HG02884 (cell line): ENCODE measurements around the gene STX8.
"Not testable (repeated sequence)": the region's sequence is repeated elsewhere in the genome, so short reads cannot be mapped to it uniquely, and the experiment has no call there.

Experiments used
- ATAC-seq: cut with Tn5 transposase; IDR thresholded peaks from one replicate; pipeline ENCODE4 v1.9.1; 2021; ENCODE audit warnings: mild to moderate bottlenecking, moderate library complexity; ENCODE audit not compliant: unreplicated experiment

The STX8 gene

GRCh38 chr17:9355846-9356245, 219.8 kb downstream of the STX8 start:
- no peak for ATAC-seq

GRCh38 chr17:9355231-9355630, 220.4 kb downstream of the STX8 start:
- ATAC-seq: not testable (repeated sequence)

GRCh38 chr17:9350080-9350479, 225.5 kb downstream of the STX8 start:
- ATAC-seq: no peak

DNA sequence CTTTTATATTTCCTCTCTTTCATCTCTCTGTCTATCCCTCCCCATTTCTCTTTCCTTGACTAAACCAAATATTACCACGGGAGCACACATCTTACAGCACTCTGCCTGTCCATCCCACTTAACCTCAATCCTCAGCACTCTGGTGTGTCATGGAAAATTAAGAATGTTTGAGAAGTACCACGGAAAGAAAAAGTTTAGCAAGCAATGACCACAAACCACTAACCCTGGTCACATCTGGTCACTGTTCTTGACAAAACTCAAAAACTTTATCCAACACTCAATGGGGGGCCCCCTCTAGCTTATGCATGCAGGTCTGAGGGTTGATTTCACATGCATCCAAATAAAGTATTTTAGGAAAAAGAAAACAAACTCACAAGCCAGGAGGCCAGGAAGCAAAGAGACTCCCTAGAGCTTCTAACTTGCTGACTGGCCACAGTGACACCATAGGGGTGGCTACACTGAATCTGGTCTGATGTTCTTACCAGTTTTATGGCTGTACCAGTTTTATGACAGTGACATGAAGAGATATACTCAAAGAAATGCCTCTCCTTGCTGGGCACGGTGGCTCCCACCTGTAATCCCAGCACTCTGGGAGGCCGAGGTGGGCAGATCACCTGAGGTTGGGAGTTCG, 229.2 kb downstream of the STX8 start:
- no peak for ATAC-seq

- ATAC-seq: no peak
Measured at GRCh38 chr17:9343516-9343915, 232.1 kb downstream of the STX8 start.

DNA sequence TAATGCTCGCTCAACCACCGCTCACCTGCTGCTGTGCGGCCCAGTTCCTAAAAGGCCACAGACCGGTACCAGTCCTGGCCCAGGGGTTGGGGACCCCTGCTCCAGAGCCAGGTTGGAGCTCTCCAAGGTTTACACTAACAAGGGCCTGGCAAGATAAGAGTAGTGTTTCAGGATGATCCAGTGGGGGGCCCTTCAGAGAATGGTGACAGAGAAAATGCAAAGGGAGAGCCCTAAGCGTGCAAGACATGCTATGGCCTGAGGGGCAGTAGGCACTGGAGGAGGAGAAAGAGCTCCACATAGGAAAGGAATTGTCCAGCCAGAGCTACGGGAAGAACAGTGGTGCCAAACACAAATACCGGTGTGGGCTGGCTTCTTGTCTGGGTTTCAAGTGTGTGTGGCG, 233.4 kb downstream of the STX8 start:
- no peak for ATAC-seq

GRCh38 chr17:9339958-9340357, 235.7 kb downstream of the STX8 start:
- no peak for ATAC-seq

DNA sequence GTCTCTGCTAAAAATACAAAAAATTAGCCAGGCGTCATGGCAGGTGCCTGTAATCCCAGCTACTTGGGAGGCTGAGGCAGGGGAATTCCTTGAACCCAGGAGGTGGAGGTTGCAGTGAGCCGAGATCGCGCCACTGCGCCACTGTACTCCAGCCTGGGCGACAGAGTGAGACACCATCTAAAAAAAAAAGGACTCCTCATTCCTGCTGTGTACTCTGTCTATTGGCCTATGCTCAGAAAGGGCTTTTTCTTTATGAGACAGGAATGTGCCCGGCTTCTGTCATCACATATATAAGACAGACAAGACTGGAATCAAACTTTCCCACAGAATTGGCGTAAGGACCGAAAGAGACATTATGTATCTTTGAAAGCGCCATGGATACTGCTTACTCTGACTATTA, 236.1 kb downstream of the STX8 start:
- ATAC-seq: not testable (repeated sequence)

DNA sequence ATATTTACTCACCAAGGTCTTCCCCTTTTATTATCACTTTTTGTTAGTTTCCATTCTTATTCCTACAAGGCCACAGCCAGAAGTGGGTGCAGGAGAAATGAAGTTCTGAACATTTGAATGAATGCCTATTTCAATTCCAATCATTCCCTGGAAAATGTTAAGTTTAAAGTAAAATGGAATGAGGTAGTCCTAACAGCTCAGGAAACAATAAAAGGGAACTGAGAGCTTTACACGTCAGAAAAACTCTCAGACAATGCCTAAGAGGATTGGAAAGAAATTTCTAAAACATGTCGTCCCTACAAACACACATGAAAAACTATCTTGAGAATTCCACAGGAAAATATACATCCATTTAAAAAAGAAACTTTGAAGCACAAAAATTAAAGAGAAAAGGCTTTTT, 238.8 kb downstream of the STX8 start:
- ATAC-seq: no peak

GRCh38 chr17:9334536-9335446, 240.8 kb downstream of the STX8 start:
- no peak for ATAC-seq

DNA sequence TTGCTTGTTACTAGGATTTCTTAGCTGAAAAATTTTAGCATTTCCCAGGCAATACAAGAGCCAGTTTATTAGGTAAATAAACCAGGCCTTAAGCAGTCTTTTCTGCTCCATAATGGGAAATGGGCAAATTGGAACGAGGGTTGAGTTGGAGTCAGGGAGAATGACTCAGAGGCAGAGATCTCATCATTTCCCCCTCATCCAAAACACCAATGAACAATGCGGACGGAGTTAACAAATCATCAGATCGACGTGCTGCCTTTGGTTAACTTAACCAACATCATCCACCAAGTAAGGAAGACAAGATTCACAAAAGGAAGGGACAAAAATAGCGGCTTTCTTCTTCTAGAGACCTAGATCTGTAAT, 243.5 kb downstream of the STX8 start:
- no peak for ATAC-seq

- no peak for ATAC-seq
Measured at GRCh38 chr17:9331279-9332131, 244.1 kb downstream of the STX8 start.

GRCh38 chr17:9330611-9331271, 244.9 kb downstream of the STX8 start:
- ATAC-seq: no peak

GRCh38 chr17:9330141-9330540, 245.5 kb downstream of the STX8 start:
- ATAC-seq: no peak

DNA sequence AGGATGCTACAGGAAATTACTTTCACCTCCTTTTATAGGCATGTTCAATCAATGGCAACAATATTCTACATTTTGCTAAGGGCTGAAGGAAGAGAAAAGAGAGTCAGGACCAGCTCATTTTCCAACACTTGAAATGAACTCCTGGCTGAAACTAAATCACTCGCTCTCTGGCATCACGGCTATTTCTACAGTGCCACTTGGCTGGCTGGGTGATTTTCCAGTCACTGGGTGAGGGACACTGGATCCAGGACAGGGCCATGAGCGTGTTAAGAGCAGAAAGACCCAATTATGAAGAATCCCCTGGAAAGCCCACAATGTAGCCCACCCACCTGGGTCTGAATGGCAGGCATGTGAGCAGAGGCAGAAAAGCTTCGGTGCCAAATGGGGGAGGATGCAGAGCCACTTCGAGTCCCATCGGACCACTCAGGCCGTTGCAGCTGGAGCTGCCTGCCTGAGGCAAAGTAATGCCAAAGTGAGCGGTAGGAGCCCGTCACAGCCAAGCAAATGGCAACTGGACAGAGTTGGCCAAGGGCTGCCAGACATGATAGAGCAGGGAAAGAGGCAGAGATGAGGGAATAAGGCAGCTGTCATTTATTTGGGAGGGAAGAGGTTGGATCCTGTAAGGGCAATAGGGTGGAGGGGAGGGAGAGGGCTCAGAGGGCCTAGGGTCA, 246.2 kb downstream of the STX8 start:
- ATAC-seq: no peak

DNA sequence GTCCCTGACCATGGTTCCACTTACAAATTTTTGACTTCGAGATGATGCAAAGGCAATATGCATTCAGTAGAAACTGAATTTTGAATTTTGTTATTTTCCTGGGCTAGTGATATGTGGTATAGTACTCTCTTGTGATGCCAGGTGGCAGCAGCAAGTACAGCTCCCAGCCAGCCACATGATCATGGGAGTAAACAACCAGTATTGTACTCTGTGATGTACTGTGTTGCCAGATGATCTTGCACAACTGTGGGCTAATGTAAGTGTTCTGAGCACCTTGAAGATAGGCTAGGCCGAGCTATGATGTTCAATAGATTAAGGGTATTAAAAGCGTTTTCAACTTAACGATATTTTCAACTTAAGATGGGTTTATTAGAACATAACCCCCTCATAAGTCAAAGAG, 250.8 kb downstream of the STX8 start:
- ATAC-seq: no peak

- ATAC-seq: no peak
Measured at GRCh38 chr17:9322326-9322725, 253.3 kb downstream of the STX8 start.

- no peak for ATAC-seq
Measured at GRCh38 chr17:9321890-9322289, 253.7 kb downstream of the STX8 start.

- ATAC-seq: no peak
Measured at GRCh38 chr17:9315360-9315759, 260.3 kb downstream of the STX8 start.

- no peak for ATAC-seq
Measured at GRCh38 chr17:9313346-9313745, 262.3 kb downstream of the STX8 start.
